Measurements from ENCODE around the gene SPIRE2. TPM values are rescaled to one million over a fixed set of nuclear protein-coding genes. Genes with fewer than 3 reads are reported as not detected.
A peak's percentile ranks its signal among the peaks of the same experiment; 100 is the strongest.

Gene SPIRE2
- total and polyA plus RNA-seq, 12 donors: 2.8 to 14.4 (median 5.0) TPM

DNA sequence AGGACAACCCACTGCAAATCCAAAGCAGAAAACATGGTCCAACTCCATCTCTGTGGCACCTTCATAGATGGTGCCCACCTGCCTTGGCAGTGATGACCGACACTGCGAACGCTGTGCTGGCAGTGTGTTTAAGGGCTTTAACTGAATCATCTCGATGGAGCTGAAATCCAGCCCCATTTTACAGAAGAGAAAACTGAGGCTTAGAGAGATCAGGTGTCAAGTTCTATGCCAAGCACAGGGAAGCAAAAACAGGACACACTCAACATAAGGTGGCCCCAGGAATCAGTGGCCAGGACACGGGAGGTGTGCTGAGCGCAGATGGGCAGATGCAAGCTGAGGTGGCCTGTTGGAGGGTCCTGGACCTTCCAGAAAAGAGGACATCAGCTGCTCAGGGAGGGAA is 34.5 kb downstream of the SPIRE2 start:
- no peaks in the 10 kb centered on the region for H3K27me3 ChIP-seq
- no peaks in the 10 kb centered on the region for H3K36me3 ChIP-seq (replicated peaks in 1 of 2)
- no peaks in the 10 kb centered on the region for H3K9me3 ChIP-seq (replicated peaks in 1 of 3)
- no peak for DNase-seq
- intact Hi-C loops (cut with DNase I): loop anchor here (5.0 to 10.0 kb wide), 3 partner anchors 110 to 158 kb away; partner anchors contain the start of gene SPATA2L (in 1 of the 2)
- TF ChIP-seq, protein P1, sequence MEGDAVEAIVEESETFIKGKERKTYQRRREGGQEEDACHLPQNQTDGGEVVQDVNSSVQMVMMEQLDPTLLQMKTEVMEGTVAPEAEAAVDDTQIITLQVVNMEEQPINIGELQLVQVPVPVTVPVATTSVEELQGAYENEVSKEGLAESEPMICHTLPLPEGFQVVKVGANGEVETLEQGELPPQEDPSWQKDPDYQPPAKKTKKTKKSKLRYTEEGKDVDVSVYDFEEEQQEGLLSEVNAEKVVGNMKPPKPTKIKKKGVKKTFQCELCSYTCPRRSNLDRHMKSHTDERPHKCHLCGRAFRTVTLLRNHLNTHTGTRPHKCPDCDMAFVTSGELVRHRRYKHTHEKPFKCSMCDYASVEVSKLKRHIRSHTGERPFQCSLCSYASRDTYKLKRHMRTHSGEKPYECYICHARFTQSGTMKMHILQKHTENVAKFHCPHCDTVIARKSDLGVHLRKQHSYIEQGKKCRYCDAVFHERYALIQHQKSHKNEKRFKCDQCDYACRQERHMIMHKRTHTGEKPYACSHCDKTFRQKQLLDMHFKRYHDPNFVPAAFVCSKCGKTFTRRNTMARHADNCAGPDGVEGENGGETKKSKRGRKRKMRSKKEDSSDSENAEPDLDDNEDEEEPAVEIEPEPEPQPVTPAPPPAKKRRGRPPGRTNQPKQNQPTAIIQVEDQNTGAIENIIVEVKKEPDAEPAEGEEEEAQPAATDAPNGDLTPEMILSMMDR (IDR thresholded peaks at IDR 0.05): no peak
- TF ChIP-seq POLR2A (IDR thresholded peaks at IDR 0.05): no peak
- no peak overlapping the region for H3K4me3 ChIP-seq
- WGBS, 4 donors: 90 to 97% (median 92%) methylated on average over 6 of the region's 6 CpGs
- peaks cover 6 to 12% of the 10 kb centered on the region in 2 donors for H3K4me1 ChIP-seq (replicated peaks in 1 of 2)
- H3K27ac ChIP-seq: peak overlapping the region in 1 of 5 donors; percentile 88

DNA sequence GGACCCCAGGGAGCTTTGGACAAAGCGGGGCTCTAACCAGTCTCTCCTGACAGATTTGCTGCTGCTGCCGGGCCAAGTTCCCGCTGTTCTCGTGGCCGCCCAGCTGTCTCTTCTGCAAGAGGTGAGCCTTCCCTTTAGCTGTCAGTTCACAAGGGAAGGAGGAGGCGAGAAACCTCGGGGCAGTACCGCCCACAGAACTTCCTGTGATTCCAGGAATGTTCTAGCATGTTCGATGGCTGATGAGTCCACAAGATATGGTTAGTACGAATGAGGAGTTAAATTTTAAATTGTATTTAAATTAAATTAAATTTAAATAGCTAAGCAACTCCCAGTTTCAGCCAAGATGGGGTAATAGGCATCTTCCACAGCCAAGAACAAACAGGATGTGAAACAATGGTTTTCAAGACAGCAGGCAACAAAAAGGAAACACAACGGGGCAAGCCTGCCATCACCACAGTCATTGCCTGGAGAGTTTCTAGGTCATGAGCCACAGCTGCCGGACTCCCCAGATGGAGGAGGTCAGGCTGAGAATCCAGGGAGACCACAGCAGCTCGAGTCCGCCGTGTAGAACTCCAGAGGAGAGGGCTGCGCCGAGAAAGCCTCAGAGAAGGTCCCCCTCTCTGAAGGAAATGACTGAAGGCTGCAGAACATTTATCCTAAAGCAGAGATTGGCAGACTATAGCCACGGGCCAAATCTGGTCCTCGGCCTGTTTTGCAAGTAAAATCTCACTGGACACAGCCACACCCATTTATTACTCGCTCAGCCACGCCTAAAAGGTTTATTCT is 35.7 kb downstream of the SPIRE2 start:
- TF ChIP-seq, protein P1 (IDR thresholded peaks at IDR 0.05): no peak
- TF ChIP-seq POLR2A (IDR thresholded peaks at IDR 0.05): no peak
- no peaks in the 10 kb centered on the region for H3K9me3 ChIP-seq (replicated peaks in 1 of 3)
- H3K27me3 ChIP-seq: no peaks in the 10 kb centered on the region
- H3K36me3 ChIP-seq (replicated peaks in 1 of 2): no peaks in the 10 kb centered on the region
- intact Hi-C loops (cut with DNase I): loop anchor here (5.0 to 10.0 kb wide), 3 partner anchors 112 to 159 kb away; partner anchors contain the start of gene SPATA2L (in 1 of the 2)
- DNase-seq: peak in 3 of 7 donors; percentile 40 to 68 (median 43)
- H3K4me1 ChIP-seq (replicated peaks in 1 of 2): peaks cover 6 to 12% of the 10 kb centered on the region in 2 donors
- peak overlapping the region in 1 of 4 donors; percentile 12 for H3K4me3 ChIP-seq
- H3K27ac ChIP-seq: peak overlapping the region in 3 of 5 donors; percentile 51 to 88 (median 77)
- WGBS, 4 donors: 46 to 65% (median 58%) methylated on average over 15 to 21 of the region's 21 CpGs

DNA sequence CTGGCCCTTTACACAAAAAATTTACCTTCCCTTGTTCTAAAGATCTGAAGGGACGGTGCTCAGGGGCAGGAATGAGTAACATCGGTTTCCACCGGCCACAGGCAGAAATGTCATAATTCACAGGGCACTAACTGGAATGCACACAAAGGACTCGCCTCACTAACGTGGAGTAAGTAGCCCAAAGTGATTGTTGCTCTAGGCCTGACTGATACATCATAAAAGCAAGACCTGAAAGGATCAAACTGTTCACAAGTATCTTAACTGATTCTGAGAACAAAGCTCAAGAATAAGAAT is 36.2 kb downstream of the SPIRE2 start:
- Histone ChIP-seq H3K4me1 (replicated peaks in 1 of 2) (peaks cover 6 to 12% of the 10 kb centered on the region in 2 donors), H3K27me3 (no peaks in the 10 kb centered on the region), H3K36me3 (replicated peaks in 1 of 2) (no peaks in the 10 kb centered on the region), H3K4me3 (no peak overlapping the region), H3K9me3 (replicated peaks in 1 of 3) (no peaks in the 10 kb centered on the region), H3K27ac (peak overlapping the region in 3 of 5 donors; percentile 51 to 88 (median 77))
- TF ChIP-seq POLR2A (IDR thresholded peaks at IDR 0.05): no peak
- TF ChIP-seq, protein P1 (IDR thresholded peaks at IDR 0.05): no peak
- intact Hi-C loops (cut with DNase I): loop anchor here (5.0 to 10.0 kb wide), 3 partner anchors 112 to 160 kb away; partner anchors contain the start of gene SPATA2L (in 1 of the 2)
- DNase-seq: no peak
- WGBS, 4 donors: 56 to 69% (median 67%) methylated on average over 5 of the region's 5 CpGs

DNA sequence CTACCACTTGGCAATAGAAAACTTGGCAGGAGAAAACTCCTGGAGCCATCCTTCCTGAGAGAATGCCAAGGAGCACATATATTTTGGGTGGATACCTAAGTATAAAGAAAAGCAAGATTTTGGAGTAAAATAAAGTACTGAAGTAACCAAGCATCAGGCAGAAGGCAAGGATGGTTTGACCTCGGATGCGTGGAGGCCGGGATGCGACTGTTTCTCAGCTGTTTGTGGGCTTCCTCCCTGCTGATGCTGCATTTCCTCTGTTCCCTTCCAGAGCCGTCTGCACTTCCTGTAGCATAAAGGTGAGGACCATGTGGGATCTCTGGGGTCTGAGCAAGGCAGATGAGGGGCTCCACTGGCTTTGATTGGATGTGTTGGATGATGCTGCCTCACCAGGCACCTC is 39.6 kb downstream of the SPIRE2 start:
- H3K4me3 ChIP-seq: no peak overlapping the region
- H3K27me3 ChIP-seq: no peaks in the 10 kb centered on the region
- no peaks in the 10 kb centered on the region for H3K9me3 ChIP-seq (replicated peaks in 1 of 3)
- no peak for TF ChIP-seq POLR2A (IDR thresholded peaks at IDR 0.05)
- TF ChIP-seq, protein P1 (IDR thresholded peaks at IDR 0.05): no peak
- H3K27ac ChIP-seq: no peak overlapping the region
- intact Hi-C loops (cut with DNase I): loop anchor here (10.0 kb wide), 2 partner anchors 123 to 163 kb away; partner anchors contain the start of gene SPATA2L (in 1 of the 2)
- DNase-seq: no peak
- H3K36me3 ChIP-seq (replicated peaks in 1 of 2): no peaks in the 10 kb centered on the region
- H3K4me1 ChIP-seq (replicated peaks in 1 of 2): peaks cover 11 to 19% of the 10 kb centered on the region in 2 donors
- 86 to 95% (median 90%) methylated on average over 5 of the region's 5 CpGs for WGBS, 4 donors
